Measurements from ENCODE around the gene TTLL5.

TTLL5 gene

DNA sequence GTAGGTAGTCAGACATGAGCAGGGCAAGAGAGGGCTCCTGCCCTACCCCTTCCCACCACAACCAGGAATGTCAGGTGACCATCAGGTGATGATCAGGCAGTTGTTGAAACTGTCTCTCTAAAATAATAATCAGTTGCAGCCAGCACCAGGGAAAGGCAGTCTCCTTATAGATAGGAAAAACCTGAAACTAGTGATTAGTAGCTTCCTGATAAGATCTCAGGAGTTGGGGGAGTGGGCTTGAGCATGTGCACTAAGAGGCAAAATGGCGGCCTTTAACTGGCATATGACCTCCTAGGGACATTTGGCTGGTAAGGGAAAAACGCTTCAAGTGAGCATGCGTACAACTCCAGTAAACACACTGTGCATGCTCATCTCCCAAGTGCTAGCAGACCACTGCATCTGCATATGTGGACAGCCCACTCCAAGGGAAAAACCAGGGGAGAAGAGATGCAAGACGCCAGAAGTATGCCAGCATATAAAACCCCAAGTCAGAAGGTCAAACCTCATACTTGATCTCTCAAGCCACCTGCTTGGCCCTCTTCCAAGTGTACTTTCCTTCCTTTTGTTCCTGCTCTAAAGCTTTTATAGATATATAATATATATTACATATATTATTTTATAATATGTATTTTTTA, 283.7 kb downstream of the TTLL5 start:
- Histone ChIP-seq H3K9me2 (replicated peaks; ENCODE audit: insufficient read depth, low read length) (no peaks in the 10 kb centered on the region), H3K9me3 (ENCODE audit: insufficient read depth, low read length) (no peaks in the 10 kb centered on the region), H4K20me1 (ENCODE audit: low read depth, low read length) (no peaks in the 10 kb centered on the region), H3F3A (ENCODE audit: insufficient read depth) (no peaks in the 10 kb centered on the region), H3K4me3 (ENCODE audit: insufficient read depth, low read length, poor library complexity, severe bottlenecking) (no peak overlapping the region), H3K4me2 (ENCODE audit: low read depth, low read length, poor library complexity, severe bottlenecking) (no peak overlapping the region), H3K27me3 (ENCODE audit: low read length) (no peaks in the 10 kb centered on the region), H3K9ac (ENCODE audit: low read length) (no peak overlapping the region), H3K36me3 (ENCODE audit: low read length) (no peaks in the 10 kb centered on the region), H3K27ac (ENCODE audit: low read depth, low read length) (no peak overlapping the region), H3K79me2 (ENCODE audit: insufficient read depth, low read length) (no peaks in the 10 kb centered on the region), H2AFZ (ENCODE audit: low read depth, low read length, severe bottlenecking) (no peak overlapping the region)
- TF ChIP-seq, protein P1, sequence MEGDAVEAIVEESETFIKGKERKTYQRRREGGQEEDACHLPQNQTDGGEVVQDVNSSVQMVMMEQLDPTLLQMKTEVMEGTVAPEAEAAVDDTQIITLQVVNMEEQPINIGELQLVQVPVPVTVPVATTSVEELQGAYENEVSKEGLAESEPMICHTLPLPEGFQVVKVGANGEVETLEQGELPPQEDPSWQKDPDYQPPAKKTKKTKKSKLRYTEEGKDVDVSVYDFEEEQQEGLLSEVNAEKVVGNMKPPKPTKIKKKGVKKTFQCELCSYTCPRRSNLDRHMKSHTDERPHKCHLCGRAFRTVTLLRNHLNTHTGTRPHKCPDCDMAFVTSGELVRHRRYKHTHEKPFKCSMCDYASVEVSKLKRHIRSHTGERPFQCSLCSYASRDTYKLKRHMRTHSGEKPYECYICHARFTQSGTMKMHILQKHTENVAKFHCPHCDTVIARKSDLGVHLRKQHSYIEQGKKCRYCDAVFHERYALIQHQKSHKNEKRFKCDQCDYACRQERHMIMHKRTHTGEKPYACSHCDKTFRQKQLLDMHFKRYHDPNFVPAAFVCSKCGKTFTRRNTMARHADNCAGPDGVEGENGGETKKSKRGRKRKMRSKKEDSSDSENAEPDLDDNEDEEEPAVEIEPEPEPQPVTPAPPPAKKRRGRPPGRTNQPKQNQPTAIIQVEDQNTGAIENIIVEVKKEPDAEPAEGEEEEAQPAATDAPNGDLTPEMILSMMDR (IDR thresholded peaks at IDR 0.05; ENCODE audit: insufficient read depth, low read length, poor library complexity, severe bottlenecking) = no peak

DNA sequence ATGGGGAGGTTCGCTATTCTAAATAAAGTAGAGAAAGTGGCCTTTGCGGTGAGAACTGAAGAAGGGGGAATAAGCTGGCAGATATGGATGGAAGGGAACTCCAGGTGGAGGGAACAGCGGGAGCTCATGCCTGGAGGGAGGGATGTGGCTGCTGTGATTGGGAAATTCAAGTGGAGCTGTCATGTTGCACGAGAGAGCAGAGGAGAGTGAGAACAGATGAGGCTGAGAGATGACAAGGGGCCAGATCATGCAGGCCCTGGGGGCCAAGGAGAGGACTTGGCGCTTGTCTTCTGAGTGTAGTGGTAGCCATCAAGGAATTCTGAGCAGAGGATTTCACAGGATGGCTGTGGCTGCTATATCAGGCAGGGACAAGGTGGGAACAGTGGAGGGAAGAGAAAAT, 285.7 kb downstream of the TTLL5 start:
- TF ChIP-seq, protein P1 (IDR thresholded peaks at IDR 0.05; ENCODE audit: insufficient read depth, low read length, poor library complexity, severe bottlenecking) = no peak
- TF ChIP-seq EZH2phosphoT487 (conservative IDR thresholded peaks at IDR 0.05; ENCODE audit: low read length) = no peak
- Histone ChIP-seq H3K79me2 (ENCODE audit: insufficient read depth, low read length) (no peaks in the 10 kb centered on the region), H3K27me3 (ENCODE audit: low read length) (no peaks in the 10 kb centered on the region), H2AFZ (ENCODE audit: low read depth, low read length, severe bottlenecking) (no peak overlapping the region), H3F3A (ENCODE audit: insufficient read depth) (no peaks in the 10 kb centered on the region), H3K36me3 (ENCODE audit: low read length) (no peaks in the 10 kb centered on the region), H3K9me3 (ENCODE audit: insufficient read depth, low read length) (no peaks in the 10 kb centered on the region), H3K4me2 (ENCODE audit: low read depth, low read length, poor library complexity, severe bottlenecking) (no peak overlapping the region), H4K20me1 (ENCODE audit: low read depth, low read length) (no peaks in the 10 kb centered on the region), H3K9ac (ENCODE audit: low read length) (no peak overlapping the region), H3K4me3 (ENCODE audit: insufficient read depth, low read length, poor library complexity, severe bottlenecking) (no peak overlapping the region), H3K9me2 (replicated peaks; ENCODE audit: insufficient read depth, low read length) (no peaks in the 10 kb centered on the region), H3K27ac (ENCODE audit: low read depth, low read length) (no peak overlapping the region)

DNA sequence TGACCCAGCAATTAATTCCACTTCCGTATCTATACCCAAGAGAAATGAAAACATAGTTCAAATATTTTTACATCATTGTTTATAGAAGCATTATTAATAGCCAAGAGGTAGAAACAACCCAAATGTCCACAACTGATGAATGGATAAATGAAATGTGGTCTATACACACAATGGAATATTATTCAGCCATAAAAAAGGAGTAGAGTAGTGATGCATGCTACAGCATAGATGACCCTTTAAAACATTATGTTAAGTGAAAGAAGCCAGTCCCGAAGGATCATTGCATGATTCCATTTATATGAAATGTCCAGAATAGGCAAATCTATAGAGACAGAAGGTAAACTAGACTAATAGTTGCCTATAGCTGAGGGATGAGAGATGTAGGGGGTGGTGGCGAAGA, 291.4 kb downstream of the TTLL5 start:
- Histone ChIP-seq H2AFZ (ENCODE audit: low read depth, low read length, severe bottlenecking) (no peak overlapping the region), H3K27me3 (ENCODE audit: low read length) (no peaks in the 10 kb centered on the region), H3K36me3 (ENCODE audit: low read length) (no peaks in the 10 kb centered on the region), H3F3A (ENCODE audit: insufficient read depth) (no peaks in the 10 kb centered on the region), H3K9me2 (replicated peaks; ENCODE audit: insufficient read depth, low read length) (no peaks in the 10 kb centered on the region), H3K4me3 (ENCODE audit: insufficient read depth, low read length, poor library complexity, severe bottlenecking) (no peak overlapping the region), H3K79me2 (ENCODE audit: insufficient read depth, low read length) (no peaks in the 10 kb centered on the region), H3K27ac (ENCODE audit: low read depth, low read length) (no peak overlapping the region), H3K9ac (ENCODE audit: low read length) (no peak overlapping the region), H3K4me2 (ENCODE audit: low read depth, low read length, poor library complexity, severe bottlenecking) (no peak overlapping the region), H3K9me3 (ENCODE audit: insufficient read depth, low read length) (no peaks in the 10 kb centered on the region), H4K20me1 (ENCODE audit: low read depth, low read length) (no peaks in the 10 kb centered on the region)
- TF ChIP-seq, protein P1 (IDR thresholded peaks at IDR 0.05; ENCODE audit: insufficient read depth, low read length, poor library complexity, severe bottlenecking) = no peak
- TF ChIP-seq EZH2phosphoT487 (conservative IDR thresholded peaks at IDR 0.05; ENCODE audit: low read length) = no peak

Measured in SU-DHL-6 (cell line).